Right lobe of liver (tissue), 4 donors: ENCODE data around the gene NUAK1.

ENCODE experiments used
- POLR2A ChIP-seq: fragments of 450-650 bp; IDR thresholded peaks from one replicate; pipeline ENCODE4 v1.6.1; 2017; ENCODE audit warnings: antibody characterized with exemption, mild to moderate bottlenecking
- TF ChIP-seq, protein P1 (sequence below), 4 donors: fragments of 200-600 bp in 3 of 4; fragments of 450-650 bp in 1 of 4; IDR thresholded peaks; one replicate each; pipeline versions ENCODE4 v1.5.1 to v1.8.0; 2016 to 2022; ENCODE audit warnings: antibody characterized with exemption in 4 of 4, mild to moderate bottlenecking in 2 of 4
- donor health status: DM: no; HTN: no; CAD: no.
- donor health status: DM: no; HTN: no; CAD: no.
- donor health status: DM: no; HTN: yes; CAD: no.

- TF ChIP-seq, protein P1, sequence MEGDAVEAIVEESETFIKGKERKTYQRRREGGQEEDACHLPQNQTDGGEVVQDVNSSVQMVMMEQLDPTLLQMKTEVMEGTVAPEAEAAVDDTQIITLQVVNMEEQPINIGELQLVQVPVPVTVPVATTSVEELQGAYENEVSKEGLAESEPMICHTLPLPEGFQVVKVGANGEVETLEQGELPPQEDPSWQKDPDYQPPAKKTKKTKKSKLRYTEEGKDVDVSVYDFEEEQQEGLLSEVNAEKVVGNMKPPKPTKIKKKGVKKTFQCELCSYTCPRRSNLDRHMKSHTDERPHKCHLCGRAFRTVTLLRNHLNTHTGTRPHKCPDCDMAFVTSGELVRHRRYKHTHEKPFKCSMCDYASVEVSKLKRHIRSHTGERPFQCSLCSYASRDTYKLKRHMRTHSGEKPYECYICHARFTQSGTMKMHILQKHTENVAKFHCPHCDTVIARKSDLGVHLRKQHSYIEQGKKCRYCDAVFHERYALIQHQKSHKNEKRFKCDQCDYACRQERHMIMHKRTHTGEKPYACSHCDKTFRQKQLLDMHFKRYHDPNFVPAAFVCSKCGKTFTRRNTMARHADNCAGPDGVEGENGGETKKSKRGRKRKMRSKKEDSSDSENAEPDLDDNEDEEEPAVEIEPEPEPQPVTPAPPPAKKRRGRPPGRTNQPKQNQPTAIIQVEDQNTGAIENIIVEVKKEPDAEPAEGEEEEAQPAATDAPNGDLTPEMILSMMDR (IDR thresholded peaks at IDR 0.05), result no peak
- no peak for TF ChIP-seq POLR2A
Measured at GRCh38 chr12:106141452-106141851, 2.7 kb upstream of the NUAK1 start.
